ENCODE data around the gene GOLGA6L10. TPM values are rescaled to one million over a fixed set of nuclear protein-coding genes. Genes with fewer than 3 reads are reported as not detected.

GOLGA6L10 gene
- total and polyA plus RNA-seq, 2 of the 4 experiments (the other 2 are of a cell fraction), result under 0.01 to 0.79 TPM

DNA sequence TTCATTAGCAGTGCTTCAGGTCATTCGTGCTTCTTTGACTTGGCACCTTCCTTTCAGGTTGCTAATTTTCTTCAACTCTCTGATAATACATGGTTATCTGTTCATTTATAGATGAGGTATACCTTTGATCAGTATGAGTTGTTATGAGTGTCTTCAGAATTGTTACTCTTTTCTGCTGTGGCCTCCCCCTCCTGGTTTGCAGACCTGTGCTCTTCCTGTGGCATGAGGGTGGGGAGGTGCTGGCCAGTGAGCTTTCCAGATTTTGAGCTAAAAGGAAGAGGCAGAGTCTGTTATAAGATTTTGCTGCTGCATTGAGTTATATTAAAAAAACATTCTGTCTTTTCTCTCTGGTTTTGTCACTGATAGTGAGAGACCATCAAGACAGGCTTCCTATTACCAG, 49.5 kb upstream of the GOLGA6L10 start:
- H2BK5ac ChIP-seq (ENCODE audit: low read depth, low read length, poor library complexity, severe bottlenecking), result no peak overlapping the region
- TF ChIP-seq MAFK (IDR thresholded peaks at IDR 0.05; ENCODE audit: low read depth, low read length) (no peak), MXI1 (IDR thresholded peaks at IDR 0.05; ENCODE audit: borderline replicate concordance, low read depth, low read length) (no peak), RAD21 (IDR thresholded peaks at IDR 0.05; ENCODE audit: low read length) (no peak), BHLHE40 (IDR thresholded peaks at IDR 0.05; ENCODE audit: low read depth, low read length) (no peak), USF2 (IDR thresholded peaks at IDR 0.05; ENCODE audit: low read depth, low read length) (no peak), FOS (IDR thresholded peaks at IDR 0.05; ENCODE audit: low read depth, low read length) (no peak), CHD1 (IDR thresholded peaks at IDR 0.05; ENCODE audit: low read depth, low read length) (no peak), RCOR1 (IDR thresholded peaks at IDR 0.05; ENCODE audit: insufficient replicate concordance, low read length) (no peak), CEBPB (IDR thresholded peaks at IDR 0.05; ENCODE audit: low read depth, low read length) (no peak), MAZ (IDR thresholded peaks at IDR 0.05; ENCODE audit: borderline replicate concordance, low read depth, low read length) (no peak), ELK1 (IDR thresholded peaks at IDR 0.05; ENCODE audit: borderline replicate concordance, low read depth, low read length) (no peak), POLR2A (IDR thresholded peaks at IDR 0.05; ENCODE audit: low read depth, low read length) (no peak), RFX5 (IDR thresholded peaks at IDR 0.05; ENCODE audit: low read depth, low read length) (no peak), NFE2L2 (IDR thresholded peaks at IDR 0.05; ENCODE audit: low read depth, low read length) (no peak), SMC3 (IDR thresholded peaks at IDR 0.05; ENCODE audit: low read depth, low read length) (no peak)
- TF ChIP-seq, protein P1, sequence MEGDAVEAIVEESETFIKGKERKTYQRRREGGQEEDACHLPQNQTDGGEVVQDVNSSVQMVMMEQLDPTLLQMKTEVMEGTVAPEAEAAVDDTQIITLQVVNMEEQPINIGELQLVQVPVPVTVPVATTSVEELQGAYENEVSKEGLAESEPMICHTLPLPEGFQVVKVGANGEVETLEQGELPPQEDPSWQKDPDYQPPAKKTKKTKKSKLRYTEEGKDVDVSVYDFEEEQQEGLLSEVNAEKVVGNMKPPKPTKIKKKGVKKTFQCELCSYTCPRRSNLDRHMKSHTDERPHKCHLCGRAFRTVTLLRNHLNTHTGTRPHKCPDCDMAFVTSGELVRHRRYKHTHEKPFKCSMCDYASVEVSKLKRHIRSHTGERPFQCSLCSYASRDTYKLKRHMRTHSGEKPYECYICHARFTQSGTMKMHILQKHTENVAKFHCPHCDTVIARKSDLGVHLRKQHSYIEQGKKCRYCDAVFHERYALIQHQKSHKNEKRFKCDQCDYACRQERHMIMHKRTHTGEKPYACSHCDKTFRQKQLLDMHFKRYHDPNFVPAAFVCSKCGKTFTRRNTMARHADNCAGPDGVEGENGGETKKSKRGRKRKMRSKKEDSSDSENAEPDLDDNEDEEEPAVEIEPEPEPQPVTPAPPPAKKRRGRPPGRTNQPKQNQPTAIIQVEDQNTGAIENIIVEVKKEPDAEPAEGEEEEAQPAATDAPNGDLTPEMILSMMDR (conservative IDR thresholded peaks at IDR 0.05; ENCODE audit: low read depth, low read length), result no peak
- H3K36me3 ChIP-seq (ENCODE audit: control insufficient read depth, insufficient read depth, low read length), result no peaks in the 10 kb centered on the region
- in situ Hi-C loops (cut with MboI; ENCODE audit: low sequenced_read_pairs), result no loop called here
- no peaks in the 10 kb centered on the region for H3K27me3 ChIP-seq (ENCODE audit: control insufficient read depth, insufficient read depth, low read length)
- H3K79me1 ChIP-seq (ENCODE audit: low read depth in 1 of 2, low read length in 2 of 2), result peaks cover 7 to 20% of the 10 kb centered on the region in 2 experiments
- DNase-seq, result no peak
- H2AK5ac ChIP-seq (ENCODE audit: low read depth, low read length), result no peak overlapping the region
- no peak overlapping the region for H3K14ac ChIP-seq (replicated peaks; ENCODE audit: low read depth, low read length)
- intact Hi-C loops (cut with micrococcal nuclease), result no loop called here
- no peak overlapping the region for H2BK20ac ChIP-seq (ENCODE audit: low read depth, low read length)
- BruUV-seq (replicated peaks), result no TSS peak
- no peak overlapping the region for H3K27ac ChIP-seq (ENCODE audit: insufficient read depth, low read length)
- no peak overlapping the region for H3K4ac ChIP-seq (ENCODE audit: low read depth, low read length)
- no peak overlapping the region for H3K9ac ChIP-seq (ENCODE audit: low read depth, low read length)
- WGBS, 2 experiments (ENCODE audit: extremely low coverage in 2 of 2, insufficient read length in 1 of 2), result no CpG with 5 or more reads among the region's 1 CpG
- H3K56ac ChIP-seq (ENCODE audit: extremely low read depth, insufficient read depth, low read length), result no peak overlapping the region
- H2AK9ac ChIP-seq (replicated peaks; ENCODE audit: low read depth, low read length, poor library complexity), result no peak overlapping the region
- no peak overlapping the region for H2BK120ac ChIP-seq (ENCODE audit: low read depth, low read length)
- dilution Hi-C loops (cut with HindIII; ENCODE audit: low sequenced_read_pairs, unreplicated experiment), result no loop called here
- ChIA-PET CTCF (no interaction called here), POLR2A (ENCODE audit: unreplicated experiment) (no interaction called here)
- no peak overlapping the region for H3K18ac ChIP-seq (ENCODE audit: low read depth, low read length)
- no peak overlapping the region for H3K4me2 ChIP-seq (ENCODE audit: low read depth, low read length)
- no peak overlapping the region for H2BK15ac ChIP-seq (ENCODE audit: low read depth, low read length)
- peaks cover under 1% of the 10 kb centered on the region; the same call in 1 of the 2 replicates for H3K4me1 ChIP-seq (ENCODE audit: control insufficient read depth, insufficient read depth, low read length)
- no peak overlapping the region for H2AFZ ChIP-seq (replicated peaks; ENCODE audit: low read length, poor library complexity)
- H4K5ac ChIP-seq (ENCODE audit: low read depth, low read length), result no peak overlapping the region
- ATAC-seq (ENCODE audit: low read depth), result no peak
- no peak overlapping the region for H4K8ac ChIP-seq (ENCODE audit: low read depth in 2 of 2, low read length in 2 of 2)
- H3K23ac ChIP-seq (ENCODE audit: low read depth, low read length), result no peak overlapping the region
- H3K4me3 ChIP-seq (ENCODE audit: insufficient read depth, low read depth, low read length), result no peak overlapping the region
- no peaks in the 10 kb centered on the region for H4K20me1 ChIP-seq (ENCODE audit: insufficient read depth, low read length)
- no peaks in the 10 kb centered on the region for H3K9me3 ChIP-seq (ENCODE audit: control insufficient read depth, insufficient read depth, low read length)
- H4K91ac ChIP-seq (ENCODE audit: insufficient read depth, low read depth, low read length), result no peak overlapping the region
- no peaks in the 10 kb centered on the region for H3K9me1 ChIP-seq (ENCODE audit: insufficient read depth, low read length)
